Measurements from ENCODE around the gene TDRD7.

DNA sequence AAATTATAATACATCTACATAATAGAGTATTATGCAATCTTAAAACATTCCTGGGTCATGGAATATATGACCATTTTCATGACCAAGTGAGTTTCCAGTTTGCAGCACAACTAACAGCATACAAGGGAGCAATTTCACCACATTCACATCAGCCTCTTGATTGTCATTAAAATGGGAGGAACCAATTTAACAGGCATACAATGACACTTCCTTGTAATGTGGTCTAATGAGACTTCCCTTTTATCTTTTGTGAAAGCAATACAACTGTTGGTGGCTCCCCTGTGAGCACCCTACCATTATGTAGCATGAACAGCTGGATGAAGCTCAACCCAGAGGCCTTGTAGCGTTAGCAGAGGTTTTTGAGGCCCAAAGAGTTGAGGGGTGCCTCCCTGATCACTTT is 76.0 kb downstream of the TDRD7 start:
- TF ChIP-seq FOXM1 (IDR thresholded peaks at IDR 0.05; ENCODE audit: borderline replicate concordance), result no peak
- no peak for TF ChIP-seq LEF1 (IDR thresholded peaks at IDR 0.05; ENCODE audit: borderline replicate concordance)
- TF ChIP-seq ZNF384 (IDR thresholded peaks at IDR 0.05), result no peak
- no peak for TF ChIP-seq ELF4 (IDR thresholded peaks at IDR 0.05)
- no peak for TF ChIP-seq FOXK2 (IDR thresholded peaks at IDR 0.05)
- TF ChIP-seq SP1 (IDR thresholded peaks at IDR 0.05), result no peak
- TF ChIP-seq, protein P1, sequence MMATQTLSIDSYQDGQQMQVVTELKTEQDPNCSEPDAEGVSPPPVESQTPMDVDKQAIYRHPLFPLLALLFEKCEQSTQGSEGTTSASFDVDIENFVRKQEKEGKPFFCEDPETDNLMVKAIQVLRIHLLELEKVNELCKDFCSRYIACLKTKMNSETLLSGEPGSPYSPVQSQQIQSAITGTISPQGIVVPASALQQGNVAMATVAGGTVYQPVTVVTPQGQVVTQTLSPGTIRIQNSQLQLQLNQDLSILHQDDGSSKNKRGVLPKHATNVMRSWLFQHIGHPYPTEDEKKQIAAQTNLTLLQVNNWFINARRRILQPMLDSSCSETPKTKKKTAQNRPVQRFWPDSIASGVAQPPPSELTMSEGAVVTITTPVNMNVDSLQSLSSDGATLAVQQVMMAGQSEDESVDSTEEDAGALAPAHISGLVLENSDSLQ (IDR thresholded peaks at IDR 0.05), result no peak
- no peak for TF ChIP-seq NFRKB (IDR thresholded peaks at IDR 0.05)
- TF ChIP-seq BHLHE40 (IDR thresholded peaks at IDR 0.05; ENCODE audit: borderline replicate concordance), result no peak
- no peak for TF ChIP-seq CTBP1 (IDR thresholded peaks at IDR 0.05; ENCODE audit: borderline replicate concordance)
